H1 (cell line): ENCODE data around the gene LDLRAD3.

Source experiments
- ASH2L ChIP-seq: fragments of 200-600, 300-600 bp; sonication (generic); IDR thresholded peaks from one replicate; pipeline ENCODE4 v1.7.1; 2017; ENCODE audit warnings: low read length
- CREB1 ChIP-seq: IDR thresholded peaks from 2 replicates; pipeline ENCODE4 v1.6.1; 2012; ENCODE audit warnings: inconsistent platforms
- EP300 ChIP-seq, 2 experiments: IDR thresholded peaks; 1 replicate in 1 of 2; 2 replicates in 1 of 2; pipeline ENCODE4 v1.6.1; 2011 to 2012; ENCODE audit warnings: low read depth in 2 of 2, low read length in 2 of 2, mild to moderate bottlenecking in 2 of 2, borderline replicate concordance in 1 of 2, inconsistent platforms in 1 of 2, moderate library complexity in 1 of 2
- EZH2 ChIP-seq: fragments of 200-600 bp; sonication (generic); IDR thresholded peaks from 2 replicates; pipeline ENCODE4 v1.7.1; 2012; ENCODE audit warnings: low read depth, mild to moderate bottlenecking, moderate library complexity, low read length, inconsistent platforms; ENCODE audit not compliant: severe bottlenecking
- POLR2A ChIP-seq, 2 experiments: IDR thresholded peaks; 1 replicate in 1 of 2; 2 replicates in 1 of 2; pipeline ENCODE4 v1.6.1; 2011; ENCODE audit warnings: low read depth in 2 of 2, low read length in 2 of 2, mild to moderate bottlenecking in 2 of 2; ENCODE audit errors: control extremely low read depth in 1 of 2
- RAD21 ChIP-seq, 2 experiments: IDR thresholded peaks in 1 of 2; conservative IDR thresholded peaks in 1 of 2; 2 replicates each; pipeline ENCODE4 v1.6.1; 2011; ENCODE audit warnings: low read depth in 2 of 2, low read length in 2 of 2, improper control_type of control experiment in 1 of 2, inconsistent platforms in 1 of 2, mild to moderate bottlenecking in 1 of 2, moderate library complexity in 1 of 2
- SP1 ChIP-seq: IDR thresholded peaks from 2 replicates; pipeline ENCODE4 v1.6.1; 2011; ENCODE audit warnings: low read depth, low read length
- TAF1 ChIP-seq: IDR thresholded peaks from 2 replicates; pipeline ENCODE4 v1.6.1; 2011; ENCODE audit warnings: mild to moderate bottlenecking, low read depth, low read length
- TF ChIP-seq, protein P1 (sequence below), 3 experiments: IDR thresholded peaks; 1 replicate in 2 of 3; 2 replicates in 1 of 3; pipeline versions ENCODE4 v1.5.1 to v1.6.1; 2011; ENCODE audit warnings: low read length in 3 of 3, mild to moderate bottlenecking in 3 of 3, inconsistent platforms in 2 of 3, low read depth in 1 of 3, moderate library complexity in 1 of 3; ENCODE audit not compliant: insufficient read depth in 1 of 3; ENCODE audit errors: control extremely low read depth in 1 of 3

DNA sequence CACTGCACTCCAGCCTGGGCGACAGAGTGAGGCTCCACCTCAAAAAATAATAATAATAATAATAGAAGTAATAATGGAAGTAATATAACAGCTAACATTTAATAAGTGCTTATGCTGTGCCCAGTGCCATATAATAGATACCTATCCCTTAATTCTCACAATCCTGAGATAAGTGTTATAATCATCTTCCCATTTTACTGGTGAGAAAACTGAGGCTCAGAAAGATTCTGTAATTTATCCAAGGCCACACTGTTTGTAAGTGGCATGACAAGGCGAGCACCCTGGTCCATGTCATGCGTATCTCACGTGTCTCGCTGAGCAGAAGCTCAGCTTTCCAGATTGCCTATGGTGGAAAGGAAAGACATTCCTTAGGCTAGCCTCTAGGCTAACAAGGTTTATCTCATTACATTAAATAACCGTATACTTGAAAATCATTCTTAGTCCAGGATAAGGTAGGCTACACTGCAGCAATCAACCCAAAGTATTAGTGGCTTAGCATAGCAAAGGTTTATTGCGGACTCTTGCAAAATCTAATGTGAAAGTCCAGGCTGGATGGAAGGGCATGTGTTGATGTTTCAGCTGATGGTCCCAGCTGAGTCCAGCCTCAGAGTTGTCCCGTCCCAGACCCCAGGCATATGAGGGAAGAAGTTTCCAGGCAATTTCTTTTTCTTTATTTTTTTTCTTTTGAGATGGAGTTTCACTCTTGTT lies 15.0 kb upstream of the LDLRAD3 start:
- TF ChIP-seq, protein P1, sequence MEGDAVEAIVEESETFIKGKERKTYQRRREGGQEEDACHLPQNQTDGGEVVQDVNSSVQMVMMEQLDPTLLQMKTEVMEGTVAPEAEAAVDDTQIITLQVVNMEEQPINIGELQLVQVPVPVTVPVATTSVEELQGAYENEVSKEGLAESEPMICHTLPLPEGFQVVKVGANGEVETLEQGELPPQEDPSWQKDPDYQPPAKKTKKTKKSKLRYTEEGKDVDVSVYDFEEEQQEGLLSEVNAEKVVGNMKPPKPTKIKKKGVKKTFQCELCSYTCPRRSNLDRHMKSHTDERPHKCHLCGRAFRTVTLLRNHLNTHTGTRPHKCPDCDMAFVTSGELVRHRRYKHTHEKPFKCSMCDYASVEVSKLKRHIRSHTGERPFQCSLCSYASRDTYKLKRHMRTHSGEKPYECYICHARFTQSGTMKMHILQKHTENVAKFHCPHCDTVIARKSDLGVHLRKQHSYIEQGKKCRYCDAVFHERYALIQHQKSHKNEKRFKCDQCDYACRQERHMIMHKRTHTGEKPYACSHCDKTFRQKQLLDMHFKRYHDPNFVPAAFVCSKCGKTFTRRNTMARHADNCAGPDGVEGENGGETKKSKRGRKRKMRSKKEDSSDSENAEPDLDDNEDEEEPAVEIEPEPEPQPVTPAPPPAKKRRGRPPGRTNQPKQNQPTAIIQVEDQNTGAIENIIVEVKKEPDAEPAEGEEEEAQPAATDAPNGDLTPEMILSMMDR (IDR thresholded peaks at IDR 0.05; ENCODE audit: control extremely low read depth in 1 of 3, insufficient read depth in 1 of 3, low read depth in 1 of 3, low read length in 3 of 3), result no peak
- TF ChIP-seq POLR2A (IDR thresholded peaks at IDR 0.05; ENCODE audit: control extremely low read depth in 1 of 2, low read depth in 2 of 2, low read length in 2 of 2), result no peak
- no peak for TF ChIP-seq EZH2
- TF ChIP-seq RAD21 (IDR thresholded peaks at IDR 0.05 in 1 of 2, conservative IDR thresholded peaks at IDR 0.05 in 1 of 2; ENCODE audit: low read depth in 2 of 2, low read length in 2 of 2), result no peak
- TF ChIP-seq ASH2L, result no peak
- TF ChIP-seq EP300 (IDR thresholded peaks at IDR 0.05; ENCODE audit: borderline replicate concordance in 1 of 2, low read depth in 2 of 2, low read length in 2 of 2), result no peak
- TF ChIP-seq SP1, result no peak
- no peak for TF ChIP-seq TAF1
- TF ChIP-seq CREB1, result no peak
